Glomerular visceral epithelial cell (primary cell): ENCODE results near the gene RNF31.
"Not testable (repeated sequence)": the region's sequence is repeated elsewhere in the genome, so short reads cannot be mapped to it uniquely, and the experiment has no call there.

Experiments
- DNase-seq: peaks from one replicate; pipeline ENCODE4 v3.0.0-alpha.2; 2016; ENCODE audit errors: extremely low spot score

Gene RNF31

DNA sequence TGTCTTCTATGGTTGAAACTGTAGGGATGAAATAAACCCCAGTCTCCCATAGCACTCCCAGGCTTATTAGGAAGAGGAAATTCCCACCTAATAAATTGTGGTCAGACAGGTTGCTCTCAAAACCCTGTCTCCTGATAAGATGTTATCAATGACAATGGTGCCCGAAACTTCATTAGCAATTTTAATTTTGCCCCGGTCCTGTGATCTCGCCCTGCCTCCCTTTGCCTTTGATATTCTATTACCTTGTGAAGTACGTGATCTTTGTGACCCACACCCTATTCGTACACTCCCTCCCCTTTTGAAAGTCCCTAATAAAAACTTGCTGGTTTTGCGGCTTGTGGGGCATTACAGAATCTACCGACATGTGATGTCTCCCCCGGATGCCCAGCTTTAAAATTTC is 55.2 kb downstream of the RNF31 start:
- DNase-seq = not testable (repeated sequence)

DNA sequence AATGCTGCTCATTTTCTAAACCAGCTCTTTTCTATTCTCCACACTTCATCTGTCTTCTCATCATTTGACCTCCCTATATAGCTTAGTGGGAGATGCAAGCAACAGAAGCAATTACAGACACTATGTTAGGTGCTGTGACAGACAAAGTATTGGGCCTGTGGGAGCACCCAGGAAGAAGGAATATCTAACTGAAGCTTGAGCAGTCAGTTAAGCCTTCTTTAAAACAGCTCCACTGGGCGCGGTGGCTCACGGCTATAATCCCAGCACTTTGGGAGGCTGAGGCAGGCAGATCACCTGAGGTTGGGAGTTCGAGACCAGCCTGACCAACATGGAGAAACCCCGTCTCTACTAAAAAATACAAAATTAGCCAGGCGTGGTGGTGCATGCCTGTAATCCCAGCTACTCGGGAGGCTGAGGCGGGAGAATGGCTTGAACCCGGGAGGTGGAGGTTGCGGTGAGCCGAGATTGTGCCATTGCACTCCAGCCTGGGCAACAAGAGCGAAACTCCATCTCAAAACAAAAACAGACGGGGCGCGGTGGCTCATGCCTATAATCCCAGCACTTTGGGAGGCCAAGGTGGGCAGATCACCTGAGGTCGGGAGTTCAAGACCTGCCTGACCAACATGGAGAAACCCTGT is 56.1 kb downstream of the RNF31 start:
- not testable (repeated sequence) for DNase-seq

DNA sequence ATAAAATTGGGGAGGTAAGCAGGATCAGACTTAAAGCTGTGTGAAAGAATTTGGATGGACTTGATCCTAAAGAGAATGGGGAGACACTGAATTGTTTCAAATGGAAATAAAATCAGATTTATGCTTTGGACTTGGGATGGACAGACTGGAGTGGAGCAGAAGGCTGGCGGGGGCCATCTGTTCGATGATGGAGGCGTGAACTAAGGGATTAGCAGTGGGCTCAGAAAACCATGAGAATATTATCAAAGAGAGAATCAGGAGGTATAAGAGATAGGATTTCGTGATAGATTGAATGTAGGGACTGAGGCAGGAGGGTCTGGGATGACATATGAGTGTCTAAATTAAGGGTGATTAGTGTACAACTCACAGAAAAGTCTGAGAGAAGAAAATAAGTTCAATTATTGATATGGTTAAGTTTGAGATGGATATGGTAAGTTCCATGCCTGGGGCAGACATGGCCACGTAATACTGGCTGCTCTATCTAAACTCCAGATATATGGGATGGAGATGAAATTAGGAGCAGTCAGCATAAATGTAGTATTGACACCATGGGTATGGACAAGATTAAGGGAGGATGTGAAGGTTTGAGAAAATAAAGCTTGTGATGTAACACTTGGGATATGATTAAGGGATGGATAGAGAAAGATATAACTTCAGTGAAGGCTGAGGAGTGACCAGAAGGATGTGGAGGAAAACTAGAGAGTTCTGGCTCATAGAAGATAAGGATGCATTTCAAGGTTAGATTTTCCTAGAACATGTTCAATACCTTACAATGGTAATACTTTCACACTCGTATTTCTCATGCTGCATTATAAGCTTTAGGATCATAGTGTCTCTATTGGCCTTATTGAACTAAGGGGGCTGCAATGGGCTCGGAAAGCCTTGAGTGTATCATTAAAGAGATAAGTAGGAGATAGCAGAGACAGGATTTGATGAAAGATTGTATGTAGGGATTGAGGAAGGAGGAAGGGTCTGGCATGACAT is 57.2 kb downstream of the RNF31 start:
- DNase-seq = no peak

DNA sequence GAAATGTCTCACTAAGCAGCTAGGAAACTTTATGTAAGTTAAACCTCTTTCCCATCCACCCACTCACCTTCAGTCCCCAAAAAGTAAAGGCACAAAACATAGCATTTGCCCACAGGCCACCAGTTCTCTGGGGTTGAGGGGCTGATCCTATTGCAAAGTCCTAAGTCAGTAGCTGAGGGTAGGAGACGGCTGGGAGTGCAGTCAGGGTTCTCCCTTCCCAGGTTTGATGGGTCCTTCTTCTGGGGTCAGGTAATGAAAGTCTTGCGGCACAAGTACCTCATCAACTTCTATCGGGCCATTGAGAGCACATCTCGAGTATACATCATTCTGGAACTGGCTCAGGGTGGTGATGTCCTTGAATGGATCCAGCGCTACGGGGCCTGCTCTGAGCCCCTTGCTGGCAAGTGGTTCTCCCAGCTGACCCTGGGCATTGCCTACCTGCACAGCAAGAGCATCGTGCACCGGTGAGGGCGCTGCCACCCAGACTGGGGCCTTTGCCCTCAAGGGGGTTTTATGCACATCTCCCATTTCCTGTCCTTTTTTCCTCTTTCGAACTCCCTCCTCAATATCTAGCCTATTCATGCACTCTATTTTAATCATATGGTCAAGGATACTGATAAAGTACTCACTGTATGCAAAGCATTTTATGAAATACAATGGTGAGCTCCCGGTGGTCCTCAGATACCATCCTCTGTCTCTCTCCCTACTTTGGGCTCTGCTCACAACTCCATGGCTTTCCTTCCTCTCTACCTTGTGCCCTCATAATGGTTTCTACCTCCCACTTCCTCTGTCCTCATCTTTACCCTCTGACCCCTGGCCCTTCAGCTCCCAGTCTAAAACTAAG is 59.2 kb downstream of the RNF31 start:
- DNase-seq = no peak

DNA sequence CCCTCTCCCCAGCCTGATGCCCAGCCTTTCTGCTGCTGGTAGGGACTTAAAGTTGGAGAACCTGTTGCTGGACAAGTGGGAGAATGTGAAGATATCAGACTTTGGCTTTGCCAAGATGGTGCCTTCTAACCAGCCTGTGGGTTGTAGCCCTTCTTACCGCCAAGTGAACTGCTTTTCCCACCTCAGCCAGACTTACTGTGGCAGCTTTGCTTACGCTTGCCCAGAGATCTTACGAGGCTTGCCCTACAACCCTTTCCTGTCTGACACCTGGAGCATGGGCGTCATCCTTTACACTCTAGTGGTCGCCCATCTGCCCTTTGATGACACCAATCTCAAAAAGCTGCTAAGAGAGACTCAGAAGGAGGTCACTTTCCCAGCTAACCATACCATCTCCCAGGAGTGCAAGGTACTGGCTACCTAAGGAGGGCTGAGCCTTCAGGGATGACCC is 59.8 kb downstream of the RNF31 start:
- DNase-seq = no peak

DNA sequence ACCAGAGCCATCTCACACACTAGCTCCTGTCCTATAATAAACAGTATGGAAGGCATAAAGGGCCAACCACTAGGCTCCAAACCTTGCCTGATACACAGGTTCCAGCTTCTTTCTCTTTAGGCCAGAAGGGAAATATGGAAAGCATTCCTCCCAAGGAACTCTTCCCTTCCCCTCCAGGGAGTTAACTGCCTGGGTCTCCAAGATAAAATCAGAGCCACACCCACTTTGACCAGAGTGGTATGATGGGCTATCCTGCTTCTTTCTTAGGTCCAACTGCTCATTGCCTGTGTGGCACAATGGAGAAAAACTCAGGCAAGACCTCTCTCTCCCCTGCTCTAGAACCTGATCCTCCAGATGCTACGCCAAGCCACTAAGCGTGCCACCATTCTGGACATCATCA is 60.3 kb downstream of the RNF31 start:
- no peak for DNase-seq
